Mesendoderm (in vitro differentiated cells): ENCODE measurements around the gene TTC39A.
A peak's percentile ranks its signal among the peaks of the same experiment; 100 is the strongest.

Experiments used
- DNase-seq: peaks from one replicate; pipeline ENCODE4 v3.0.0; 2013
- H2AK5ac ChIP-seq: 2 replicates; pipeline ENCODE4 v1.6.1; 2013; ENCODE audit warnings: low read length, inconsistent platforms
- H2BK120ac ChIP-seq: 2 replicates; pipeline ENCODE4 v1.6.1; 2013; ENCODE audit warnings: low read depth, mild to moderate bottlenecking, low read length, moderate library complexity, mixed read lengths
- H2BK15ac ChIP-seq: replicated peaks from 2 replicates; pipeline ENCODE4 v1.6.1; 2013; ENCODE audit warnings: low read depth, mild to moderate bottlenecking, moderate library complexity
- H2BK5ac ChIP-seq: 2 replicates; pipeline ENCODE4 v1.6.1; 2013; ENCODE audit warnings: low read length, inconsistent platforms
- H3K18ac ChIP-seq: 2 replicates; pipeline ENCODE4 v1.6.1; 2013; ENCODE audit warnings: mild to moderate bottlenecking, low read length, mixed read lengths
- H3K23ac ChIP-seq: one replicate; pipeline ENCODE4 v1.6.1; 2013; ENCODE audit warnings: low read length
- H3K27ac ChIP-seq: 2 replicates; pipeline ENCODE4 v1.5.1; 2013; ENCODE audit warnings: low read depth, mild to moderate bottlenecking, inconsistent platforms, low read length, moderate library complexity
- H3K27me3 ChIP-seq: 2 replicates; pipeline ENCODE4 v1.6.1; 2013; ENCODE audit warnings: low read length, control low read depth, mild to moderate bottlenecking, inconsistent platforms; ENCODE audit not compliant: insufficient read depth, poor library complexity
- H3K36me3 ChIP-seq: 2 replicates; pipeline ENCODE4 v1.6.1; 2013; ENCODE audit warnings: low read length, inconsistent platforms; ENCODE audit not compliant: control insufficient read depth, insufficient read depth
- H3K4ac ChIP-seq: one replicate; pipeline ENCODE4 v1.6.1; 2013; ENCODE audit warnings: low read depth, mild to moderate bottlenecking, low read length, moderate library complexity
- H3K4me1 ChIP-seq: 2 replicates; pipeline ENCODE4 v1.6.1; 2013; ENCODE audit warnings: low read depth, low read length, inconsistent platforms; ENCODE audit not compliant: control insufficient read depth
- H3K4me2 ChIP-seq: 2 replicates; pipeline ENCODE4 v1.6.1; 2013; ENCODE audit warnings: low read length
- H3K4me3 ChIP-seq: 2 replicates; pipeline ENCODE4 v1.5.1; 2013; ENCODE audit warnings: mild to moderate bottlenecking, low read length
- H3K56ac ChIP-seq: one replicate; pipeline ENCODE4 v1.6.1; 2013; ENCODE audit warnings: low read length
- H3K79me1 ChIP-seq: 2 replicates; pipeline ENCODE4 v1.6.1; 2013; ENCODE audit warnings: low read length, inconsistent platforms
- H3K79me2 ChIP-seq: 2 replicates; pipeline ENCODE4 v1.6.1; 2013; ENCODE audit warnings: mild to moderate bottlenecking, low read length; ENCODE audit not compliant: control insufficient read depth, insufficient read depth
- H3K9ac ChIP-seq: 2 replicates; pipeline ENCODE4 v1.6.1; 2013; ENCODE audit warnings: low read length, inconsistent platforms
- H4K5ac ChIP-seq: one replicate; pipeline ENCODE4 v1.6.1; 2013; ENCODE audit warnings: low read length
- H4K8ac ChIP-seq: one replicate; pipeline ENCODE4 v1.6.1; 2013; ENCODE audit warnings: low read depth, mild to moderate bottlenecking, control low read depth, low read length, moderate library complexity
- WGBS: extraction: QIAGEN DNeasy Blood & Tissue Kit; methylation state at CpG from one replicate; pipeline ENCODE4 v1.1.7; 2013; ENCODE audit warnings: low lambda C conversion rate, missing lambda C conversion rate; ENCODE audit not compliant: insufficient coverage; ENCODE audit errors: extremely low coverage; 5-methylcytosine and 5-hydroxymethylcytosine counted together

TTC39A gene

GRCh38 chr1:51242546-51242945 is 87.8 kb downstream of the TTC39A start:
- no peak overlapping the region for H3K56ac ChIP-seq

GRCh38 chr1:51241119-51241518 is 89.2 kb downstream of the TTC39A start:
- Histone ChIP-seq H3K36me3 (no peaks in the 10 kb centered on the region), H3K4me1 (no peaks in the 10 kb centered on the region), H3K9ac (no peak overlapping the region), H3K56ac (no peak overlapping the region), H4K5ac (no peak overlapping the region), H3K79me2 (peaks cover 52% of the 10 kb centered on the region), H3K4ac (no peak overlapping the region), H2AK5ac (no peak overlapping the region), H3K4me2 (no peak overlapping the region), H4K8ac (no peak overlapping the region), H3K4me3 (no peak overlapping the region), H2BK120ac (no peak overlapping the region), H2BK15ac (no peak overlapping the region), H3K79me1 (peaks cover 12% of the 10 kb centered on the region), H3K27me3 (no peaks in the 10 kb centered on the region), H3K27ac (no peak overlapping the region), H3K23ac (no peak overlapping the region), H2BK5ac (no peak overlapping the region), H3K18ac (no peak overlapping the region)
- WGBS, result no CpG with 5 or more reads among the region's 1 CpG
- DNase-seq, result no peak

More at GRCh38 chr1:51242546-51242945, 87.8 kb downstream of the TTC39A start:
- H3K79me2 ChIP-seq, result peaks cover 50% of the 10 kb centered on the region
- H2BK5ac ChIP-seq, result no peak overlapping the region
- no peaks in the 10 kb centered on the region for H3K4me1 ChIP-seq
- H2BK15ac ChIP-seq, result no peak overlapping the region
- H3K18ac ChIP-seq, result no peak overlapping the region
- H3K23ac ChIP-seq, result no peak overlapping the region
- H3K4me2 ChIP-seq, result no peak overlapping the region
- no peak overlapping the region for H3K4me3 ChIP-seq
- H2AK5ac ChIP-seq, result no peak overlapping the region
- no peak for DNase-seq
- peaks cover 14% of the 10 kb centered on the region for H3K79me1 ChIP-seq
- WGBS, result 100% methylated on average over 1 of the region's 4 CpGs
- H3K27ac ChIP-seq, result no peak overlapping the region
- H3K4ac ChIP-seq, result no peak overlapping the region
- no peaks in the 10 kb centered on the region for H3K27me3 ChIP-seq
- H3K36me3 ChIP-seq, result no peaks in the 10 kb centered on the region
- H2BK120ac ChIP-seq, result no peak overlapping the region
- H3K9ac ChIP-seq, result no peak overlapping the region
- no peak overlapping the region for H4K5ac ChIP-seq
- H4K8ac ChIP-seq, result no peak overlapping the region

GRCh38 chr1:51240084-51240483 is 90.3 kb downstream of the TTC39A start:
- peaks cover 6% of the 10 kb centered on the region for H3K4me1 ChIP-seq
- H3K23ac ChIP-seq, result no peak overlapping the region
- no peak overlapping the region for H2AK5ac ChIP-seq
- H3K9ac ChIP-seq, result no peak overlapping the region
- no peaks in the 10 kb centered on the region for H3K27me3 ChIP-seq
- H3K4me3 ChIP-seq, result no peak overlapping the region
- no peak overlapping the region for H3K56ac ChIP-seq
- WGBS, result no CpG with 5 or more reads among the region's 2 CpGs
- DNase-seq, result no peak
- no peak overlapping the region for H3K27ac ChIP-seq
- no peak overlapping the region for H2BK120ac ChIP-seq
- no peak overlapping the region for H3K4ac ChIP-seq
- H4K5ac ChIP-seq, result no peak overlapping the region
- H3K36me3 ChIP-seq, result no peaks in the 10 kb centered on the region
- peaks cover 12% of the 10 kb centered on the region for H3K79me1 ChIP-seq
- H2BK15ac ChIP-seq, result no peak overlapping the region
- no peak overlapping the region for H3K4me2 ChIP-seq
- H3K18ac ChIP-seq, result no peak overlapping the region
- no peak overlapping the region for H4K8ac ChIP-seq
- peaks cover 47% of the 10 kb centered on the region for H3K79me2 ChIP-seq
- no peak overlapping the region for H2BK5ac ChIP-seq

- no peak overlapping the region for H3K4ac ChIP-seq
- H3K4me1 ChIP-seq, result peaks cover 8% of the 10 kb centered on the region
- no peak overlapping the region for H2AK5ac ChIP-seq
- H3K56ac ChIP-seq, result peak overlapping the region; percentile 12
- H3K4me3 ChIP-seq, result peak overlapping the region; percentile 11
- no peak overlapping the region for H3K23ac ChIP-seq
- H3K79me1 ChIP-seq, result peaks cover 12% of the 10 kb centered on the region
- H2BK120ac ChIP-seq, result no peak overlapping the region
- no peak overlapping the region for H4K5ac ChIP-seq
- peak; percentile 19 for DNase-seq
- no peaks in the 10 kb centered on the region for H3K27me3 ChIP-seq
- H2BK5ac ChIP-seq, result no peak overlapping the region
- no peak overlapping the region for H3K27ac ChIP-seq
- H2BK15ac ChIP-seq, result no peak overlapping the region
- no peak overlapping the region for H3K18ac ChIP-seq
- WGBS, result no CpG with 5 or more reads among the region's 7 CpGs
- peak overlapping the region; percentile 61 for H3K9ac ChIP-seq
- H4K8ac ChIP-seq, result no peak overlapping the region
- H3K4me2 ChIP-seq, result peak overlapping the region; percentile 7
- peaks cover 40% of the 10 kb centered on the region for H3K79me2 ChIP-seq
- no peaks in the 10 kb centered on the region for H3K36me3 ChIP-seq
Measured at GRCh38 chr1:51238034-51238403, 92.3 kb downstream of the TTC39A start.

GRCh38 chr1:51237351-51238033 is 92.9 kb downstream of the TTC39A start:
- Histone ChIP-seq H3K36me3 (no peaks in the 10 kb centered on the region), H2AK5ac (no peak overlapping the region), H3K4me3 (peak overlapping the region; percentile 98), H3K56ac (peak overlapping the region; percentile 89), H3K79me2 (peaks cover 39% of the 10 kb centered on the region), H3K79me1 (peaks cover 12% of the 10 kb centered on the region), H3K23ac (no peak overlapping the region), H3K18ac (no peak overlapping the region), H4K5ac (no peak overlapping the region), H3K4me2 (peak overlapping the region; percentile 71), H4K8ac (no peak overlapping the region), H2BK120ac (no peak overlapping the region), H3K4me1 (peaks cover 8% of the 10 kb centered on the region), H3K9ac (peak overlapping the region; percentile 79), H2BK5ac (no peak overlapping the region), H3K27ac (no peak overlapping the region), H3K27me3 (no peaks in the 10 kb centered on the region), H3K4ac (no peak overlapping the region), H2BK15ac (no peak overlapping the region)
- WGBS, result no CpG with 5 or more reads among the region's 9 CpGs
- no peak for DNase-seq
